Measurements from ENCODE around the gene PRMT7. TPM values are rescaled to one million over a fixed set of nuclear protein-coding genes. Genes with fewer than 3 reads are reported as not detected.

The PRMT7 gene
- total and polyA plus RNA-seq, 8 donors: 11.6 to 47.9 (median 17.9) TPM

DNA sequence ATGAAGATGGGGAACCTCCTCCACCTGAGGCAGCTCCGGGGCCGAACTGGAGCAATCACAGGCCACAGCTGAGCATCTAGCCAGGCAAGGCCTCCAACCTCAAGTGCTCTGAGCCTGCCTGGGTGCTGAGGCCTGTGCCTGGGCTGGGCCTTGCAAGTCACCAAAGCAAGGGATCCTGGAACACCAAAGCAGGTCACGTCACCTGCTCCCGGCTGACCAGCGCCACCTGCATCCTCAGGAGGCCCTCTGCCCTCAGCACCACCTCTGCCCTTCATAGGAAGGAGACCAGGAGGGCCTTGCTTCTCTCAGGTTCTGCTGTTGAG, 69.5 kb downstream of the PRMT7 start:
- DNase-seq: peak in 1 of 6 donors; percentile 11
- 85 to 89% methylated on average over 5 of the region's 5 CpGs for WGBS, 2 donors

DNA sequence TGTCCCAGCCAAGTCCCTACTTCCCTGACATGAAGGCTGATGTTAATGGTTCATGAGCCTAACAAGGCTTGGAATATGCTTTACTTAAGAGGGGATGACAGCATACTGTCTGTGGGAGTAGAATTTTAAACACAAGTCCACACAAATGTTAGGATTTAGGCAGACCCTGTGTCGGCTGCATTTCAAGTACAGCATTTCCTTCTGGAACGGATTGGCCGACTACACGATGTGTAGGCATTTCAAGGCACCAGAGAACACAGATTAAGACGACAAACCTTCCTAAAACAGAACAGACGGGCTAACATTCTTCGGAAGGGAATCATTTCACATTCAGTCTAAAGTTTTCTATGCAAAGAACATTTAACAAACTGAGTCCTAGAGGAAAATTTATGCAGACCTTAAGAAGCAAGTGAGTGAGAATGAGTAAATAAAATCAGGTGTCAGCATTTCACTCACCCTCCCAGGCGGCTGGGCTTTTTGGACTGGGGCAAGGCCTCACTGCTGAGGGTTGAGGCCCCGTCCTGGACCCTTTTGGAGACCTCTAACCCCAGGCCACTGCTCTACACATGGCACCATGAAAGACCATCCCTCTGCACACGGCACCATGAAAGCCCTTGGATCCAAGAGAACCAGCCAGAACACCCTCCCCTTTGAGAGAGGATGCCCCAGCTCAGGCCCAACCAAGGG, 70.0 kb downstream of the PRMT7 start:
- FAIRE-seq (no peak), ATAC-seq (no peak), DNase-seq (peak in 2 of 6 donors; percentile 7 to 20)
- H3K36me3 ChIP-seq: no peaks in the 10 kb centered on the region
- H3K9me3 ChIP-seq: no peaks in the 10 kb centered on the region
- 82 to 86% methylated on average over 10 of the region's 10 CpGs for WGBS, 2 donors
- H3K4me3 ChIP-seq: no peak overlapping the region
- H3K4me1 ChIP-seq: no peaks in the 10 kb centered on the region
- no peaks in the 10 kb centered on the region for H3K27me3 ChIP-seq
- intact Hi-C loops (cut with DNase I): no loop called here
- TF ChIP-seq, protein P1, sequence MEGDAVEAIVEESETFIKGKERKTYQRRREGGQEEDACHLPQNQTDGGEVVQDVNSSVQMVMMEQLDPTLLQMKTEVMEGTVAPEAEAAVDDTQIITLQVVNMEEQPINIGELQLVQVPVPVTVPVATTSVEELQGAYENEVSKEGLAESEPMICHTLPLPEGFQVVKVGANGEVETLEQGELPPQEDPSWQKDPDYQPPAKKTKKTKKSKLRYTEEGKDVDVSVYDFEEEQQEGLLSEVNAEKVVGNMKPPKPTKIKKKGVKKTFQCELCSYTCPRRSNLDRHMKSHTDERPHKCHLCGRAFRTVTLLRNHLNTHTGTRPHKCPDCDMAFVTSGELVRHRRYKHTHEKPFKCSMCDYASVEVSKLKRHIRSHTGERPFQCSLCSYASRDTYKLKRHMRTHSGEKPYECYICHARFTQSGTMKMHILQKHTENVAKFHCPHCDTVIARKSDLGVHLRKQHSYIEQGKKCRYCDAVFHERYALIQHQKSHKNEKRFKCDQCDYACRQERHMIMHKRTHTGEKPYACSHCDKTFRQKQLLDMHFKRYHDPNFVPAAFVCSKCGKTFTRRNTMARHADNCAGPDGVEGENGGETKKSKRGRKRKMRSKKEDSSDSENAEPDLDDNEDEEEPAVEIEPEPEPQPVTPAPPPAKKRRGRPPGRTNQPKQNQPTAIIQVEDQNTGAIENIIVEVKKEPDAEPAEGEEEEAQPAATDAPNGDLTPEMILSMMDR (IDR thresholded peaks at IDR 0.05): no peak
- H3K27ac ChIP-seq: no peak overlapping the region

More for the DNA sequence above, 69.5 kb downstream of the PRMT7 start:
- intact Hi-C loops (cut with DNase I): no loop called here
- Histone ChIP-seq H3K4me3 (no peak overlapping the region), H3K36me3 (no peaks in the 10 kb centered on the region), H3K4me1 (no peaks in the 10 kb centered on the region), H3K27me3 (no peaks in the 10 kb centered on the region), H3K27ac (no peak overlapping the region), H3K9me3 (no peaks in the 10 kb centered on the region)
- TF ChIP-seq, protein P1 (IDR thresholded peaks at IDR 0.05): no peak
- ATAC-seq (no peak), FAIRE-seq (no peak)

DNA sequence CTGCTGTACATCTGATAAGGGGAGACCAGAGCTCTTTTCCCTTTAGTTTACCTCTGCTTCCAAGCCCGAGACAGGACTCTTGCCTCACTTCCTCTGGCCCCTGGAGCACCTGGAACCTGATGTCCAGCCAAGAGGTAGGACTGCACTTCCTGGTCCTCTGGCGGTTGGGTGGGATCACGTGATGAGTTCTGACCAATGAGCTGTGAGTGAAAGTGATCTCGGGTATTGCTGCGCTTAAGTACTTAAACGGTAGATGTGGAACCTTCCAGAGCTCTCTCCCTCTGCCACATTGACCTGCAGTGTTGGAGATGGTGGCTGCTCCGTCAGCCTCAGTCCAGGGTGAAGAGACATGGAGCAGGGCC, 70.5 kb downstream of the PRMT7 start:
- DNase-seq (peak in 2 of 6 donors; percentile 2 to 14), ATAC-seq (no peak), FAIRE-seq (no peak)
- no peaks in the 10 kb centered on the region for H3K9me3 ChIP-seq
- 81 to 83% methylated on average over 7 of the region's 7 CpGs for WGBS, 2 donors
- intact Hi-C loops (cut with DNase I): no loop called here
- H3K4me1 ChIP-seq: no peaks in the 10 kb centered on the region
- no peaks in the 10 kb centered on the region for H3K36me3 ChIP-seq
- TF ChIP-seq, protein P1 (IDR thresholded peaks at IDR 0.05): no peak
- no peaks in the 10 kb centered on the region for H3K27me3 ChIP-seq
- H3K4me3 ChIP-seq: no peak overlapping the region
- no peak overlapping the region for H3K27ac ChIP-seq

DNA sequence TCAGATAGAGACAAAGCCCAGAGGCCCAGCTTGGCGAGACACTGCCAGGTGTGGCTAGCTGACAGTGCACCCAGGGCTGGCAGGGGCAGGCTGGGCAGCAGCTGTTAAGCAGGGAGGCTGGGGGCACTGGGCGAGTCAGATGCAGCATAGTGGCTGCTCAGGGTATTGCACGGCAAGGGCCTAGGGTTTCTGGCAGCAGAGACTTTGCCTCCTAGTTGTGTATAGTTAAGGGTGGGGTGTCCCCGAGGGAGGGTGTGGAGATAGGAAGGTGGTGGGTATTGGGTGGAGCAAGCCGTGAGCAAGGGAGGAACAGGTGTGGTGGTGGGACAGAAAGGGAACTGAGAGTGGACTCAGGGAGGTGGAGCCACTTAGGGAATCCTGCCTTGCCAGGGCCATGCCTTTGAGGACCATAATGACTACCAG, 71.5 kb downstream of the PRMT7 start:
- Histone ChIP-seq H3K9me3 (no peaks in the 10 kb centered on the region), H3K27me3 (no peaks in the 10 kb centered on the region), H3K4me3 (no peak overlapping the region), H3K4me1 (no peaks in the 10 kb centered on the region), H3K27ac (no peak overlapping the region), H3K36me3 (no peaks in the 10 kb centered on the region)
- ATAC-seq: peak in 1 of 4 donors; percentile 44
- intact Hi-C loops (cut with DNase I): no loop called here
- FAIRE-seq: no peak
- peak in 3 of 6 donors; percentile 13 to 47 (median 36) for DNase-seq
- whole genome bisulfite sequencing, 2 donors: 83 to 94% methylated on average over 5 of the region's 5 CpGs
- TF ChIP-seq, protein P1 (IDR thresholded peaks at IDR 0.05): peak in 2 of 4 donors; percentile 15 to 22

DNA sequence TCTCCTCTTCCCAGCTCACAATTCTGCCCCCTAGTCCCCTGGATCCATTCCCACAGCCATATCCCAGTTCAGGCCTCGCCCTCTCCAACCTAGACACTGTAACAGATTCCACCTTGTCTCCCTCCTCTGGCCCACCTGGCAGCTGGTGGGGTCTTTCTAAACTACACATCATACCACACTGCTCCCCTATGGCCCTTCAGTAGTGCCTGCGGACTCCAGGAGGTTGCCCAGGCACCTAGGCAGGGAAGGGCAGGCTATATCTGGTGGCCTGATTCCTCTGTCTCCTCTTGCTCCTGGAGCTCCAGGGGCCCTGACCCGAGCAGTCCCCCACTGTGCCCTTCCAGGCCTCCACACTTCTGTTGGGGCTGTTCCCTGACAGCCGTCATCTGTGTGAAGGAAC, 73.0 kb downstream of the PRMT7 start:
- Histone ChIP-seq H3K4me1 (no peaks in the 10 kb centered on the region), H3K36me3 (no peaks in the 10 kb centered on the region), H3K27me3 (no peaks in the 10 kb centered on the region), H3K9me3 (no peaks in the 10 kb centered on the region), H3K4me3 (no peak overlapping the region), H3K27ac (no peak overlapping the region)
- intact Hi-C loops (cut with DNase I): no loop called here
- FAIRE-seq: no peak
- 91 to 93% methylated on average over 4 of the region's 4 CpGs for WGBS, 2 donors
- ATAC-seq: no peak
- peak in 1 of 6 donors; percentile 14 for DNase-seq
- TF ChIP-seq, protein P1 (IDR thresholded peaks at IDR 0.05): no peak

Measured in pancreas (tissue), 10 donors.